ENCODE measurements around the gene PICALM. TPM values are rescaled to one million over a fixed set of nuclear protein-coding genes. Genes with fewer than 3 reads are reported as not detected.

The PICALM gene
- total and polyA plus RNA-seq, 2 of the 13 experiments (the other 11 are each of a cell fraction or from before 2014, with no cell fraction given): 97.6 to 154 TPM

DNA sequence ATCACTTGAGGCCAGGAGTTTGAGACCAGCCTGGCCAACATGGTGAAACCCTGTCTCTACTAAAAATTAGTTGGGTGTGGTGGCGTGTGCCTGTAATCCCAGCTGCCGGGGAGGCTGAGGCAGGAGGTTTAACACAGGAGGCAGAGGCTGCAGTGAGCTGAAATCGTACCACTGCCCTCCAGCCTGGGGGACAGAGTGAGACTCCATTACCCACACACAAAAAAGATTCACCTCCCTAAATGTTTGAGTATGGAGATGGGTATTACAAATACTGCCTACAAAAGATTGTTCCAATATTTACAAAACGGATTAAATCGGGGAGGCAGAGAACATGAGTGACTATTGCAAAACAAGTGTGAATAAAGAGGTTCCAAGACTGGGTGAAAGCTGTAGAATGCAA, 98.3 kb downstream of the PICALM start:
- no peaks in the 10 kb centered on the region for H3K27me3 ChIP-seq (ENCODE audit: control insufficient read depth in 1 of 2, insufficient read depth in 2 of 2, low read length in 2 of 2)
- CTCF ChIA-PET (ENCODE audit: low intra/inter-chr PET ratio, low total read pairs): no interaction called here
- TF ChIP-seq, protein P1, sequence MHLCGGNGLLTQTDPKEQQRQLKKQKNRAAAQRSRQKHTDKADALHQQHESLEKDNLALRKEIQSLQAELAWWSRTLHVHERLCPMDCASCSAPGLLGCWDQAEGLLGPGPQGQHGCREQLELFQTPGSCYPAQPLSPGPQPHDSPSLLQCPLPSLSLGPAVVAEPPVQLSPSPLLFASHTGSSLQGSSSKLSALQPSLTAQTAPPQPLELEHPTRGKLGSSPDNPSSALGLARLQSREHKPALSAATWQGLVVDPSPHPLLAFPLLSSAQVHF (CRISPR knock-in tag; IDR thresholded peaks at IDR 0.05): no peak
- no peak for TF ChIP-seq MEIS2 (CRISPR knock-in tag; IDR thresholded peaks at IDR 0.05)
- TF ChIP-seq HOXA5 (CRISPR knock-in tag; IDR thresholded peaks at IDR 0.05): 0 out of 2 replicates have a peak, but pooled peaks have one; percentile 37
- TF ChIP-seq, protein P2, sequence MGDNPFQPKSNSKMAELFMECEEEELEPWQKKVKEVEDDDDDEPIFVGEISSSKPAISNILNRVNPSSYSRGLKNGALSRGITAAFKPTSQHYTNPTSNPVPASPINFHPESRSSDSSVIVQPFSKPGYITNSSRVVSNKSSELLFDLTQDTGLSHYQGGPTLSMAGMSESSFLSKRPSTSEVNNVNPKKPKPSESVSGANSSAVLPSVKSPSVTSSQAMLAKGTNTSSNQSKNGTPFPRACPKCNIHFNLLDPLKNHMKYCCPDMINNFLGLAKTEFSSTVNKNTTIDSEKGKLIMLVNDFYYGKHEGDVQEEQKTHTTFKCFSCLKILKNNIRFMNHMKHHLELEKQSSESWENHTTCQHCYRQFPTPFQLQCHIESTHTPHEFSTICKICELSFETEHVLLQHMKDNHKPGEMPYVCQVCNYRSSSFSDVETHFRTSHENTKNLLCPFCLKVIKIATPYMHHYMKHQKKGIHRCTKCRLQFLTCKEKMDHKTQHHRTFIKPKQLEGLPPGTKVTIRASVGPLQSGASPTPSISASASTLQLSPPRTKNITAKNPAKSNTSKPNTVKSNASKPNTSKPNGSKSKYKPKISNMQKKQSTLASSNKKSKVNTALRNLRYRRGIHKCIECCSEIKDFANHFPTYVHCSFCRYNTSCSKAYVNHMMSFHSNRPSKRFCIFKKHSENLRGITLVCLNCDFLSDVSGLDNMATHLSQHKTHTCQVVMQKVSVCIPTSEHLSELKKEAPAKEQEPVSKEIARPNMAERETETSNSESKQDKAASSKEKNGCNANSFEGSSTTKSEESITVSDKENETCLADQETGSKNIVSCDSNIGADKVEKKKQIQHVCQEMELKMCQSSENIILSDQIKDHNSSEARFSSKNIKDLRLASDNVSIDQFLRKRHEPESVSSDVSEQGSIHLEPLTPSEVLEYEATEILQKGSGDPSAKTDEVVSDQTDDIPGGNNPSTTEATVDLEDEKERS (CRISPR knock-in tag; IDR thresholded peaks at IDR 0.05): peak; percentile 82; the same call in 1 of the 2 replicates
- TF ChIP-seq NR2F6 (IDR thresholded peaks at IDR 0.05): 0 out of 2 replicates have a peak, but pooled peaks have one; percentile 15
- TF ChIP-seq NR2F6 (CRISPR knock-in tag; IDR thresholded peaks at IDR 0.05): no peak
- peak; percentile 50; the same call in 1 of the 2 replicates for TF ChIP-seq DPF2 (CRISPR knock-in tag; IDR thresholded peaks at IDR 0.05; ENCODE audit: borderline replicate concordance, low read depth)
- TF ChIP-seq NCOA2 (CRISPR knock-in tag; IDR thresholded peaks at IDR 0.05): peak; percentile 71
- TF ChIP-seq TCF7 (IDR thresholded peaks at IDR 0.05; ENCODE audit: low read depth): 0 out of 2 replicates have a peak, but pooled peaks have one; percentile 45
- no peak for TF ChIP-seq SIN3A (IDR thresholded peaks at IDR 0.05; ENCODE audit: borderline replicate concordance, low read depth, low read length)
- TF ChIP-seq SAP130 (CRISPR knock-in tag; IDR thresholded peaks at IDR 0.05; ENCODE audit: low read depth): peak; percentile 37; the same call in 1 of the 2 replicates
- TF ChIP-seq ZNF331 (CRISPR knock-in tag; IDR thresholded peaks at IDR 0.05): peak; percentile 55; the same call in 1 of the 2 replicates
- peak; percentile 42; the same call in 1 of the 2 replicates for TF ChIP-seq RARA (CRISPR knock-in tag; IDR thresholded peaks at IDR 0.05)
- TF ChIP-seq HMG20A (CRISPR knock-in tag; IDR thresholded peaks at IDR 0.05; ENCODE audit: borderline replicate concordance): peak; percentile 69; the same call in 1 of the 2 replicates
- TF ChIP-seq, protein P3, sequence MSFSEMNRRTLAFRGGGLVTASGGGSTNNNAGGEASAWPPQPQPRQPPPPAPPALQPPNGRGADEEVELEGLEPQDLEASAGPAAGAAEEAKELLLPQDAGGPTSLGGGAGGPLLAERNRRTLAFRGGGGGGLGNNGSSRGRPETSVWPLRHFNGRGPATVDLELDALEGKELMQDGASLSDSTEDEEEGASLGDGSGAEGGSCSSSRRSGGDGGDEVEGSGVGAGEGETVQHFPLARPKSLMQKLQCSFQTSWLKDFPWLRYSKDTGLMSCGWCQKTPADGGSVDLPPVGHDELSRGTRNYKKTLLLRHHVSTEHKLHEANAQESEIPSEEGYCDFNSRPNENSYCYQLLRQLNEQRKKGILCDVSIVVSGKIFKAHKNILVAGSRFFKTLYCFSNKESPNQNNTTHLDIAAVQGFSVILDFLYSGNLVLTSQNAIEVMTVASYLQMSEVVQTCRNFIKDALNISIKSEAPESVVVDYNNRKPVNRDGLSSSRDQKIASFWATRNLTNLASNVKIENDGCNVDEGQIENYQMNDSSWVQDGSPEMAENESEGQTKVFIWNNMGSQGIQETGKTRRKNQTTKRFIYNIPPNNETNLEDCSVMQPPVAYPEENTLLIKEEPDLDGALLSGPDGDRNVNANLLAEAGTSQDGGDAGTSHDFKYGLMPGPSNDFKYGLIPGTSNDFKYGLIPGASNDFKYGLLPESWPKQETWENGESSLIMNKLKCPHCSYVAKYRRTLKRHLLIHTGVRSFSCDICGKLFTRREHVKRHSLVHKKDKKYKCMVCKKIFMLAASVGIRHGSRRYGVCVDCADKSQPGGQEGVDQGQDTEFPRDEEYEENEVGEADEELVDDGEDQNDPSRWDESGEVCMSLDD (CRISPR knock-in tag; IDR thresholded peaks at IDR 0.05; ENCODE audit: borderline replicate concordance): 0 out of 2 replicates have a peak, but pooled peaks have one; percentile 41
- TF ChIP-seq, protein P4, sequence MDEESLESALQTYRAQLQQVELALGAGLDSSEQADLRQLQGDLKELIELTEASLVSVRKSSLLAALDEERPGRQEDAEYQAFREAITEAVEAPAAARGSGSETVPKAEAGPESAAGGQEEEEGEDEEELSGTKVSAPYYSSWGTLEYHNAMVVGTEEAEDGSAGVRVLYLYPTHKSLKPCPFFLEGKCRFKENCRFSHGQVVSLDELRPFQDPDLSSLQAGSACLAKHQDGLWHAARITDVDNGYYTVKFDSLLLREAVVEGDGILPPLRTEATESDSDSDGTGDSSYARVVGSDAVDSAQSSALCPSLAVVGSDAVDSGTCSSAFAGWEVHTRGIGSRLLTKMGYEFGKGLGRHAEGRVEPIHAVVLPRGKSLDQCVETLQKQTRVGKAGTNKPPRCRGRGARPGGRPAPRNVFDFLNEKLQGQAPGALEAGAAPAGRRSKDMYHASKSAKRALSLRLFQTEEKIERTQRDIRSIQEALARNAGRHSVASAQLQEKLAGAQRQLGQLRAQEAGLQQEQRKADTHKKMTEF (CRISPR knock-in tag; IDR thresholded peaks at IDR 0.05): peak; percentile 38; the same call in 1 of the 2 replicates
- peak; percentile 60; the same call in 1 of the 2 replicates for TF ChIP-seq POGZ (CRISPR knock-in tag; IDR thresholded peaks at IDR 0.05)
- TF ChIP-seq ZMYM3 (CRISPR knock-in tag; IDR thresholded peaks at IDR 0.05): peak; percentile 91
- TF ChIP-seq BCL6 (CRISPR knock-in tag; IDR thresholded peaks at IDR 0.05): peak; percentile 71

More for the DNA sequence above, 98.3 kb downstream of the PICALM start:
- H3K27ac ChIP-seq (ENCODE audit: extremely low read length, insufficient read depth, low read length): no peak overlapping the region
- 57% methylated on average over 5 of the region's 5 CpGs for WGBS (ENCODE audit: low lambda C conversion rate)
- no peak overlapping the region for H3K4me2 ChIP-seq (ENCODE audit: low read depth, low read length)
- ATAC-seq (peak; percentile 89), FAIRE-seq (no peak), DNase-seq (ENCODE audit: low spot score) (peak; percentile 77)
- H3K4me1 ChIP-seq (ENCODE audit: insufficient read depth, low read length): peaks cover 17% of the 10 kb centered on the region
- in situ Hi-C loops (cut with HindIII; ENCODE audit: extremely low pct_ligation_motif_present, low pct_unique_long_range_greater_than_20kb) (no loop called here), intact Hi-C loops (cut with micrococcal nuclease; ENCODE audit: unreplicated experiment) (no loop called here)
- no peak overlapping the region for H2AFZ ChIP-seq (ENCODE audit: low read length)
- peaks cover 7 to 60% of the 10 kb centered on the region in 2 experiments for H3K36me3 ChIP-seq (replicated peaks in 1 of 2; ENCODE audit: control insufficient read depth in 1 of 2, insufficient read depth in 2 of 2, low read length in 2 of 2)
- H3K4me3 ChIP-seq (replicated peaks in 1 of 3; ENCODE audit: insufficient read depth in 1 of 3, low read depth in 2 of 3, low read length in 3 of 3): no peak overlapping the region
- no peaks in the 10 kb centered on the region for H3K9me3 ChIP-seq (ENCODE audit: low read length)
- peaks cover 4% of the 10 kb centered on the region for H3K79me2 ChIP-seq (ENCODE audit: insufficient read depth, low read length)
- no TSS peak for BruUV-seq (replicated peaks)
- H3K9ac ChIP-seq (ENCODE audit: insufficient read depth, low read depth, low read length): no peak overlapping the region
- POLR2A ChIA-PET: no interaction called here
- peaks cover 6% of the 10 kb centered on the region for H4K20me1 ChIP-seq (ENCODE audit: insufficient read depth, low read length)
